ENCODE data around the gene MAN2A1. TPM values are rescaled to one million over a fixed set of nuclear protein-coding genes. Genes with fewer than 3 reads are reported as not detected.
A peak's percentile ranks its signal among the peaks of the same experiment; 100 is the strongest.

The MAN2A1 gene
- polyA plus RNA-seq, 1 donor (not counting 4 experiments of a cell fraction or from before 2014, with no cell fraction given), result 63.8 TPM

DNA sequence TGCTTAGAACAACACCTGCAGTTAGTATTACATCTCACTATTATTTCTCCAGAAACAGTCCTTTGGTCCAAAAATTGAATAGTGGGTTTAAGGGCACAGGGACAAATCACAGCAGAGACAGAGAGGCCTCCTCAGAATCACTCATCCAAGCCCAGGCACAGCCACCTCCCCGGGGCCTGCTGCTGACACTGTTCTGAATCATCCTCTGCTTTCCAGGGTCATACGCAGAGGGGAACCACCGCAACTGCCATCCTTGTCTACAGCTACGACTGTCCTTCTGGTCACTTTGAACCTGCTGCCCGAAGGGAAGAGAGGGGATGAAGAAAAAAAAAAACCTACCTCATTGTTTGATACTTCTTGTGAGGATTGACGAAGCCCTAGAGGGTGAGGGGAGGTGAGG, 35.3 kb upstream of the MAN2A1 start:
- dilution Hi-C loops (cut with MboI; ENCODE audit: extremely low pct_ligation_motif_present, low sequenced_read_pairs), result no loop called here
- DNase-seq (ENCODE audit: low read depth, low spot score) (no peak), FAIRE-seq (peak; percentile 90)
- no peak overlapping the region for H3K9ac ChIP-seq (ENCODE audit: control insufficient read depth, extremely low read depth, insufficient read depth, low read length)
- H2AFZ ChIP-seq (ENCODE audit: control insufficient read depth, low read length), result no peak overlapping the region
- TF ChIP-seq EZH2 (IDR thresholded peaks at IDR 0.05; ENCODE audit: low read length), result no peak
- TF ChIP-seq, protein P1, sequence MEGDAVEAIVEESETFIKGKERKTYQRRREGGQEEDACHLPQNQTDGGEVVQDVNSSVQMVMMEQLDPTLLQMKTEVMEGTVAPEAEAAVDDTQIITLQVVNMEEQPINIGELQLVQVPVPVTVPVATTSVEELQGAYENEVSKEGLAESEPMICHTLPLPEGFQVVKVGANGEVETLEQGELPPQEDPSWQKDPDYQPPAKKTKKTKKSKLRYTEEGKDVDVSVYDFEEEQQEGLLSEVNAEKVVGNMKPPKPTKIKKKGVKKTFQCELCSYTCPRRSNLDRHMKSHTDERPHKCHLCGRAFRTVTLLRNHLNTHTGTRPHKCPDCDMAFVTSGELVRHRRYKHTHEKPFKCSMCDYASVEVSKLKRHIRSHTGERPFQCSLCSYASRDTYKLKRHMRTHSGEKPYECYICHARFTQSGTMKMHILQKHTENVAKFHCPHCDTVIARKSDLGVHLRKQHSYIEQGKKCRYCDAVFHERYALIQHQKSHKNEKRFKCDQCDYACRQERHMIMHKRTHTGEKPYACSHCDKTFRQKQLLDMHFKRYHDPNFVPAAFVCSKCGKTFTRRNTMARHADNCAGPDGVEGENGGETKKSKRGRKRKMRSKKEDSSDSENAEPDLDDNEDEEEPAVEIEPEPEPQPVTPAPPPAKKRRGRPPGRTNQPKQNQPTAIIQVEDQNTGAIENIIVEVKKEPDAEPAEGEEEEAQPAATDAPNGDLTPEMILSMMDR (optimal IDR thresholded peaks at IDR 0.05 in 1 of 3, IDR thresholded peaks at IDR 0.05 in 1 of 3, conservative IDR thresholded peaks at IDR 0.05 in 1 of 3; ENCODE audit: extremely low read depth in 1 of 3, insufficient read depth in 2 of 3, low read length in 3 of 3), result no peak
- no peaks in the 10 kb centered on the region for H3K9me3 ChIP-seq (ENCODE audit: control insufficient read depth, low read depth, low read length)
- no peaks in the 10 kb centered on the region for H3K27me3 ChIP-seq (ENCODE audit: control insufficient read depth, extremely low read depth, insufficient read depth, low read length)
- H4K20me1 ChIP-seq (ENCODE audit: control insufficient read depth, extremely low read depth, insufficient read depth, low read length), result no peaks in the 10 kb centered on the region
- H3K4me1 ChIP-seq (ENCODE audit: control insufficient read depth, extremely low read depth, insufficient read depth, low read length), result peaks cover 45% of the 10 kb centered on the region
- H3K4me2 ChIP-seq (ENCODE audit: control insufficient read depth, extremely low read depth, insufficient read depth, low read depth, low read length), result peak overlapping the region; percentile 42
- no peaks in the 10 kb centered on the region for H3K36me3 ChIP-seq (ENCODE audit: control insufficient read depth in 2 of 2, extremely low read depth in 1 of 2, insufficient read depth in 2 of 2, low read length in 2 of 2)
- no peaks in the 10 kb centered on the region for H3K9me1 ChIP-seq (ENCODE audit: control insufficient read depth, extremely low read depth, insufficient read depth, low read length)
- no peak overlapping the region for H3K27ac ChIP-seq (ENCODE audit: control insufficient read depth, insufficient read depth, low read length)
- no peaks in the 10 kb centered on the region for H3K79me2 ChIP-seq (ENCODE audit: control insufficient read depth, insufficient read depth, low read length)
- no peak overlapping the region for H3K4me3 ChIP-seq (ENCODE audit: control insufficient read depth in 2 of 3, extremely low read depth in 1 of 3, insufficient read depth in 2 of 3, low read depth in 1 of 3, low read length in 3 of 3)

DNA sequence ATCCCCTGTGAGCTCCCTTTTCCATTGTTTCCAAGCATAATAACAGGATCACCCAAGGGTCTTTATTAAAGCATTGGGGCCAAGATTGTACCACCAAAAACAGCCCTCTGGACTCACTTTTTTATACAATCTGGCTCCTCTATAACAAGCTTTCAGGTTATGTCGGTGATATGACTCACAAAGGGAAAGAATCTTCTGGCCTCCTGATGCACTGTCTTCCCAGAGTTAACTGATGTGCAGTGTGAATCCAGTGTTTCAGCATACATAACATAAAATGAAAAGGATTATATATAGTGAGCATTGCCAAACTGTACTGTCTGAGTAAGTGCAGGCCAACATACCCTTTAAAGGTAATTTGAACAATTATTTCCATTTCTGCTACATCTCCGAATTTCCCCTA, 33.9 kb upstream of the MAN2A1 start:
- FAIRE-seq, result peak; percentile 72
- H2AFZ ChIP-seq (ENCODE audit: control insufficient read depth, low read length), result no peak overlapping the region
- no peak for DNase-seq (ENCODE audit: low read depth, low spot score)

More for the DNA sequence above, 33.9 kb upstream of the MAN2A1 start:
- Histone ChIP-seq H3K9me1 (ENCODE audit: control insufficient read depth, extremely low read depth, insufficient read depth, low read length) (no peaks in the 10 kb centered on the region), H3K4me3 (ENCODE audit: control insufficient read depth in 2 of 3, extremely low read depth in 1 of 3, insufficient read depth in 2 of 3, low read depth in 1 of 3, low read length in 3 of 3) (no peak overlapping the region), H4K20me1 (ENCODE audit: control insufficient read depth, extremely low read depth, insufficient read depth, low read length) (no peaks in the 10 kb centered on the region), H3K36me3 (ENCODE audit: control insufficient read depth in 2 of 2, extremely low read depth in 1 of 2, insufficient read depth in 2 of 2, low read length in 2 of 2) (no peaks in the 10 kb centered on the region), H3K27me3 (ENCODE audit: control insufficient read depth, extremely low read depth, insufficient read depth, low read length) (no peaks in the 10 kb centered on the region), H3K27ac (ENCODE audit: control insufficient read depth, insufficient read depth, low read length) (no peak overlapping the region), H3K9ac (ENCODE audit: control insufficient read depth, extremely low read depth, insufficient read depth, low read length) (no peak overlapping the region), H3K4me2 (ENCODE audit: control insufficient read depth, extremely low read depth, insufficient read depth, low read depth, low read length) (peak overlapping the region; percentile 17), H3K4me1 (ENCODE audit: control insufficient read depth, extremely low read depth, insufficient read depth, low read length) (peaks cover 45% of the 10 kb centered on the region), H3K79me2 (ENCODE audit: control insufficient read depth, insufficient read depth, low read length) (no peaks in the 10 kb centered on the region), H3K9me3 (ENCODE audit: control insufficient read depth, low read depth, low read length) (no peaks in the 10 kb centered on the region)
- TF ChIP-seq, protein P1 (optimal IDR thresholded peaks at IDR 0.05 in 1 of 3, IDR thresholded peaks at IDR 0.05 in 1 of 3, conservative IDR thresholded peaks at IDR 0.05 in 1 of 3; ENCODE audit: extremely low read depth in 1 of 3, insufficient read depth in 2 of 3, low read length in 3 of 3), result no peak
- no peak for TF ChIP-seq EZH2 (IDR thresholded peaks at IDR 0.05; ENCODE audit: low read length)
- dilution Hi-C loops (cut with MboI; ENCODE audit: extremely low pct_ligation_motif_present, low sequenced_read_pairs), result no loop called here

Data from keratinocyte (primary cell).